Omental fat pad (tissue), 4 donors: ENCODE data around the gene DNAJC5G. TPM values are rescaled to one million over a fixed set of nuclear protein-coding genes. Genes with fewer than 3 reads are reported as not detected.

Source experiments
- ATAC-seq: fragments of 150-250 bp; one replicate; pipeline ENCODE4 v1.9.1; 2016; ENCODE audit warnings: mild to moderate bottlenecking, moderate library complexity; ENCODE audit not compliant: low FRiP score
- DNase-seq: peaks from one replicate; pipeline ENCODE4 v3.0.0-alpha.2; 2019; ENCODE audit warnings: low spot score
- total RNA-seq, 4 donors: library from RNA; depleted of rRNA; stranded (reverse); fragments of >200 nt; gene quantifications; one replicate each; pipeline ENCODE4 v1.1.0, GENCODE V29; 2016
- TF ChIP-seq, protein P1 (sequence below), 3 donors: fragments of 450-650 bp; IDR thresholded peaks; one replicate each; pipeline ENCODE4 v1.5.1; 2016 to 2017; ENCODE audit warnings: antibody characterized with exemption in 3 of 3, mild to moderate bottlenecking in 3 of 3, moderate library complexity in 2 of 3

DNAJC5G gene
- total RNA-seq, 4 donors from 2014 or later = 0.79 TPM; not detected in 3

DNA sequence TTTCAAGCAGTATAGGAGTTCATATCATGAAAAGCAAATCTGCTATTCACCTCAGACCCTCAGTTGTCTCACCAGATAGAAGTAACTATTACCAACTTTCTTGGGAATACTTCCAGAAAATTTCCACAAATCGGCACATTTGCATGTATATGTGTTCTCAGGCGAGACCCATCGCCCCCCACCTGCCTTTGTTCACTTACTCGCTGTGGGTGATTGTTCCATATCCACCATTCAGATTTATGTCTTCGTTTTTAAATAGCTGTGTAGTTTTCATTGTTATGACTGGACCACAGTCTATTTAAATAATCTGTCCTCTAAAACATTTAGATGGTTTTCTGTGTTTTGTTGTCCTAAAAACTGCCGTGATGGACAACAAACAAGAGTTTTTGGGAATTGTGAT lies 10.2 kb downstream of the DNAJC5G start:
- ATAC-seq = no peak
- TF ChIP-seq, protein P1, sequence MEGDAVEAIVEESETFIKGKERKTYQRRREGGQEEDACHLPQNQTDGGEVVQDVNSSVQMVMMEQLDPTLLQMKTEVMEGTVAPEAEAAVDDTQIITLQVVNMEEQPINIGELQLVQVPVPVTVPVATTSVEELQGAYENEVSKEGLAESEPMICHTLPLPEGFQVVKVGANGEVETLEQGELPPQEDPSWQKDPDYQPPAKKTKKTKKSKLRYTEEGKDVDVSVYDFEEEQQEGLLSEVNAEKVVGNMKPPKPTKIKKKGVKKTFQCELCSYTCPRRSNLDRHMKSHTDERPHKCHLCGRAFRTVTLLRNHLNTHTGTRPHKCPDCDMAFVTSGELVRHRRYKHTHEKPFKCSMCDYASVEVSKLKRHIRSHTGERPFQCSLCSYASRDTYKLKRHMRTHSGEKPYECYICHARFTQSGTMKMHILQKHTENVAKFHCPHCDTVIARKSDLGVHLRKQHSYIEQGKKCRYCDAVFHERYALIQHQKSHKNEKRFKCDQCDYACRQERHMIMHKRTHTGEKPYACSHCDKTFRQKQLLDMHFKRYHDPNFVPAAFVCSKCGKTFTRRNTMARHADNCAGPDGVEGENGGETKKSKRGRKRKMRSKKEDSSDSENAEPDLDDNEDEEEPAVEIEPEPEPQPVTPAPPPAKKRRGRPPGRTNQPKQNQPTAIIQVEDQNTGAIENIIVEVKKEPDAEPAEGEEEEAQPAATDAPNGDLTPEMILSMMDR (IDR thresholded peaks at IDR 0.05) = no peak
- no peak for DNase-seq

DNA sequence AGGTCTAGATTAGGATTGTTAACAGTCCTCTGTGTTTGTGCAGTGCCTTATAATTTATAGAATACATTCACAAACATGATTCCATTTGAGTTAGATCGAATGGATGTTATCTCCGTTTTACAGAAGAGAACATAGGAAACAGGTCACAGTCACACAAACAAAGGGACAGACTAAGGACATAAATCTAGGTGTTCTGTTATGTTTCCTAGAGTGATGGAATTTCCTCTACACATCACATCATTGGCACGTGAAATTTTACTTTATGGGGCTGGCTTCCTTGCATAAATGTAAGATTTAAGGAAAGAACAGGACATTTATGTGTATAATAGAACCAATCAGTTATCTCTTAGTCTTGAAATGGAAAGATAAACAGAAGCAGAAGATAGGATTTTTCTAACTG lies 13.4 kb downstream of the DNAJC5G start:
- no peak for ATAC-seq
- DNase-seq = no peak
- TF ChIP-seq, protein P1 (IDR thresholded peaks at IDR 0.05) = no peak

DNA sequence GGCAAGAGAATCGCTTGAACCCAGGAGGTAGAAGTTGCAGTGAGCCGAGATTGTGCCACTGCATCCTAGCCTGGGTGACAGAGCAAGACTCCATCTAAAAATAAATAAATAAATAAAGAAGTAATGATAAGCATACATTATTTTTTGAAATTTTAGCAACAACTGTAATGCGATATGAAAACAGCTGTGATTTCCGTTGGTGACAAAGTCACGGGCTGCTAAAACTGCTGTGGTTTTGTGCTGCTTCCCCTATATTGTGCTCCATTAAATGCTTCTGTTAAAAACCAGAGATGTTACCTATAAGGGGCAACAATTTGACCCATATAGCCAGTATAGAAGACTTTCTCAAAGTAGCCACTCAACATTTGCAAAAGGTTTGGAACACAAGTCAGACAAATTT lies 15.3 kb downstream of the DNAJC5G start:
- no peak for DNase-seq
- TF ChIP-seq, protein P1 (IDR thresholded peaks at IDR 0.05) = no peak
- ATAC-seq = no peak

DNA sequence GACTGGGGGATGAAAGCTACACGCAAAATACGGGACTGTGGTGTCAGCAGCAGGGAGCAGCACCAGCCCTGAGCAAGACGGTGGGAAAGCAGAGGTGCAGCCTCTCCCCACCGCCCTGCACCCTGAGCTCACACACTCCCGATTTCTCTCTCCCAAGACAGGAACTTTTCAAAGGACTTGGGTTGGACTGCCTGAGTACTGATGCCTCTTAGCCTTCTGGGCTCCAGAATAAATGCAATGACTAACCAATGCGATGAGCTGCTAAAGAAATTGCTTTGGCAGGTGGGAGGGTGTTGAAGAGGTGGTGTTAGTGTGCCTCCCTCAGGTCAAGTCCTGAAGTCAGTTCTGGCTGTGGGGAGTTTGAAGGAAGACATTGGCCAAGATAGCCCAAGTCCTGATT lies 16.6 kb downstream of the DNAJC5G start:
- TF ChIP-seq, protein P1 (IDR thresholded peaks at IDR 0.05) = no peak
- ATAC-seq (no peak), DNase-seq (no peak)

DNA sequence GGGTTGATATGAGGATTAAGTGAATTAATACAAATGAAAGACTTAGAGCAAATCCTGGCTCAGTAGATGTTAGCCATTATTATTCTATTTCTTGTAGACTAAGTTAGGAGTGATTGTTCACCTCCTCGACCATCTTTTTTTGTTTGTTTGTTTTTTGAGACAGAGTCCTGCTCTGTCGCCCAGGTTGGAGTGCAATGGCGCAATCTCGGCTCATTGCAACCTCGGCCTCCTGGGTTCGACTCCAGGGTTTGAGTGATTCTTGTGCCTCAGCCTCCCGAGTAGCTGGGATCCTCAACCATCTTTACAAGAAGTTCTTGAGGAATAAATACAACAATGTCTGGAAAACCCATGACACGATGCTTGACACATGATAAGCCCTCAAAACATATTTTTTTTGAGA lies 19.7 kb downstream of the DNAJC5G start:
- ATAC-seq (no peak), DNase-seq (no peak)
- TF ChIP-seq, protein P1 (IDR thresholded peaks at IDR 0.05) = no peak

DNA sequence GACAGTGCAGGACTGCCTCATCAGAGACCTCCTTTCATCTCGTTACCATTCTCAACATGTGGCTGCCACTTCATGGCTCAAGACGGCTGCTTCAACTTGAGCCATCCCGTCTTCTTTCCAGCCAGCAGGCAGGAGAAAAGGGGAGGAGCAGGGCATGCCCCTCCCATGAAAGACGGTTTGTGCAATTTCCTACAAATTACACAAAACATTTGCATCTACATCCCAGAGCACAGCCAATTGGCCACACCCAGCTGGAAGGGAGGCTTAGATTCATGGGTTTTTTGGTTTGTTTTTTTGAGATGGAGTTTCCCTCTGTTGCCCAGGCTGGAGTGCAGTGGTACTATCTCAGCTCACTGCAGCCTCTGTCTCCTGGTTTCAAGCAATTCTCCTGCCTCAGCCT lies 21.2 kb downstream of the DNAJC5G start:
- ATAC-seq (no peak), DNase-seq (no peak)
- TF ChIP-seq, protein P1 (IDR thresholded peaks at IDR 0.05) = no peak

DNA sequence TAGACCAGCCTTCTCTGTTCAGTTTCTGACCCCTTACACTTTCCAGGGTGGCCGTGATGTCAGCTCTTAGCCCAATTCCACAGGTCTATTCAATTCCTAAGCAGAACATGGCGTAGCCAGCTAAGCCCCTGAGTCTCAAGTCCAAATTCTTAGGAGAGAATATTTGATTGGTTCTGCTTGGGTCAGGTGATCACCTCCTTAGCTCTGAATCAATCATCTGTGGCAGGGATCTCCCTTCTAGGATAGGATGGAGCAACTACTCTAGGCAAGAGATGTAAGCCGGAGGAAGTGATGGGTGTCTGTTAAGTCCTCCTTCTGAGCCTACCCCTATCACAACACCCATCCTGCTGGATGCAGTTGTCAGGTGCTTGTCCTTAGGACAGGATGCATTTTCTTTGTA lies 22.0 kb downstream of the DNAJC5G start:
- DNase-seq (no peak), ATAC-seq (no peak)
- TF ChIP-seq, protein P1 (IDR thresholded peaks at IDR 0.05) = no peak
